Sigmoid colon (tissue), 4 donors: ENCODE data around the gene SPOP.
"Not testable (repeated sequence)": the region's sequence is repeated elsewhere in the genome, so short reads cannot be mapped to it uniquely, and the experiment has no call there.

Source experiments
- CTCF ChIP-seq, 4 experiments: fragments of 450-650 bp in 3 of 4; fragments of 200-600 bp in 1 of 4; IDR thresholded peaks; one replicate each; pipeline ENCODE4 v1.5.1; 2016 to 2019; ENCODE audit warnings: antibody characterized with exemption in 4 of 4, mild to moderate bottlenecking in 3 of 4, moderate library complexity in 2 of 4
- EP300 ChIP-seq, 4 donors: sonication (generic); formaldehyde crosslinking; IDR thresholded peaks; one replicate each; pipeline ENCODE4 v1.6.1; 2017; ENCODE audit warnings: antibody characterized with exemption in 4 of 4

GRCh38 chr17:49724552-49724951, 46.7 kb upstream of the SPOP start:
- not testable (repeated sequence) for TF ChIP-seq CTCF, EP300 (IDR thresholded peaks at IDR 0.05)
